C4-2B (cell line): ENCODE results near the gene DGKD.

Experiments used
- ZFX ChIP-seq: fragments of 450-650 bp; IDR thresholded peaks from 2 replicates; pipeline ENCODE4 v1.6.1; 2017
- TF ChIP-seq, protein P1 (sequence below): fragments of 450-650 bp; conservative IDR thresholded peaks from 2 replicates; pipeline ENCODE4 v1.5.1; 2017; ENCODE audit warnings: mild to moderate bottlenecking

DNA sequence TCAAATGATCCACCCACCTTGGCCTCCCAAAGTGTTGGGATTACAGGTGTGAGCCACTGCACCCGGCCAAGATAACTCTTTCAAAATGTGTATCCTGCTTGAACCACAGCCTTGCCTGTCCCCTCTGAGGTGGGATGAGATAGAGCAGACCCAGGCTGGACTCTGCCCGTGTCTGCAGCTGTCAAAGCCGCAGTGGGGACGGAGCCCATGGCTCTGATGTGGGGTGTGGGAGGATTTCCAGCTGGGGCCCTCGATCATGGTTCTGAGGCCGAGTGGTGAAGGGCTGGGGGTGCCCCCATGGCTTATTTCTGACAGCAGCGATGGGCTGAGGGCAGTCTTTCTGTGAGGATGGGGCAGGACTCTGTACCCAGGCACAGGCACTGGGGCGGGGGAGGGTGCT, 104.5 kb downstream of the DGKD start:
- TF ChIP-seq, protein P1, sequence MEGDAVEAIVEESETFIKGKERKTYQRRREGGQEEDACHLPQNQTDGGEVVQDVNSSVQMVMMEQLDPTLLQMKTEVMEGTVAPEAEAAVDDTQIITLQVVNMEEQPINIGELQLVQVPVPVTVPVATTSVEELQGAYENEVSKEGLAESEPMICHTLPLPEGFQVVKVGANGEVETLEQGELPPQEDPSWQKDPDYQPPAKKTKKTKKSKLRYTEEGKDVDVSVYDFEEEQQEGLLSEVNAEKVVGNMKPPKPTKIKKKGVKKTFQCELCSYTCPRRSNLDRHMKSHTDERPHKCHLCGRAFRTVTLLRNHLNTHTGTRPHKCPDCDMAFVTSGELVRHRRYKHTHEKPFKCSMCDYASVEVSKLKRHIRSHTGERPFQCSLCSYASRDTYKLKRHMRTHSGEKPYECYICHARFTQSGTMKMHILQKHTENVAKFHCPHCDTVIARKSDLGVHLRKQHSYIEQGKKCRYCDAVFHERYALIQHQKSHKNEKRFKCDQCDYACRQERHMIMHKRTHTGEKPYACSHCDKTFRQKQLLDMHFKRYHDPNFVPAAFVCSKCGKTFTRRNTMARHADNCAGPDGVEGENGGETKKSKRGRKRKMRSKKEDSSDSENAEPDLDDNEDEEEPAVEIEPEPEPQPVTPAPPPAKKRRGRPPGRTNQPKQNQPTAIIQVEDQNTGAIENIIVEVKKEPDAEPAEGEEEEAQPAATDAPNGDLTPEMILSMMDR = no peak
- TF ChIP-seq ZFX = no peak
